Calu3 (cell line): ENCODE data around the gene LCN10. TPM values are rescaled to one million over a fixed set of nuclear protein-coding genes. Genes with fewer than 3 reads are reported as not detected.
A peak's percentile ranks its signal among the peaks of the same experiment; 100 is the strongest.

Source experiments
- BruUV-seq: library from RNA; stranded (reverse); fragments of 400-500 nt; replicated peaks from 2 replicates; lab custom pipeline; 2021; lab: Mats Ljungman, UMichigan
- CTCF ChIA-PET: fragments of 300-600 bp; sonication (Branson Sonifier 250); formaldehyde crosslinking; loops from one replicate; lab custom pipeline; 2022; ENCODE audit warnings: antibody characterized with exemption; lab: Charles Lee
- DNase-seq: peaks from one replicate; pipeline ENCODE4 v3.0.0; 2022
- H3K27ac Mint-ChIP-seq: one replicate; pipeline ENCODE4 v1.8.0; 2022; ENCODE audit warnings: mixed read lengths; ENCODE audit not compliant: unreplicated experiment
- H3K27me3 Mint-ChIP-seq: one replicate; pipeline ENCODE4 v1.8.0; 2022; ENCODE audit warnings: mixed read lengths; ENCODE audit not compliant: unreplicated experiment
- H3K36me3 Mint-ChIP-seq: one replicate; pipeline ENCODE4 v1.8.0; 2022; ENCODE audit warnings: mild to moderate bottlenecking, moderate library complexity, mixed read lengths; ENCODE audit not compliant: insufficient read depth, unreplicated experiment
- H3K4me1 Mint-ChIP-seq: one replicate; pipeline ENCODE4 v1.8.0; 2022; ENCODE audit warnings: mild to moderate bottlenecking, low read depth, mixed read lengths; ENCODE audit not compliant: unreplicated experiment
- H3K4me3 Mint-ChIP-seq: one replicate; pipeline ENCODE4 v1.8.0; 2022; ENCODE audit warnings: mild to moderate bottlenecking, low read depth, moderate library complexity, mixed read lengths; ENCODE audit not compliant: unreplicated experiment
- H3K9me3 Mint-ChIP-seq: one replicate; pipeline ENCODE4 v1.8.0; 2022; ENCODE audit warnings: low read depth, mixed read lengths; ENCODE audit not compliant: unreplicated experiment
- intact Hi-C: fragments of 100-400 bp; cut with micrococcal nuclease; formaldehyde crosslinking; loops from one replicate; pipeline ENCODE4 v1.10.0; 2022; ENCODE audit not compliant: unreplicated experiment
- total RNA-seq: library from RNA; stranded (reverse); gene quantifications from 2 replicates; pipeline ENCODE4 v1.2.3, GENCODE V29; 2022
- TF ChIP-seq, protein P1 (sequence below): fragments of 200-600 bp; IDR thresholded peaks from one replicate; pipeline ENCODE4 v1.8.0; 2022; ENCODE audit warnings: antibody characterized with exemption; ENCODE audit not compliant: unreplicated experiment

The LCN10 gene
- total RNA-seq, 1 experiment from 2014 or later: 0.33 TPM

DNA sequence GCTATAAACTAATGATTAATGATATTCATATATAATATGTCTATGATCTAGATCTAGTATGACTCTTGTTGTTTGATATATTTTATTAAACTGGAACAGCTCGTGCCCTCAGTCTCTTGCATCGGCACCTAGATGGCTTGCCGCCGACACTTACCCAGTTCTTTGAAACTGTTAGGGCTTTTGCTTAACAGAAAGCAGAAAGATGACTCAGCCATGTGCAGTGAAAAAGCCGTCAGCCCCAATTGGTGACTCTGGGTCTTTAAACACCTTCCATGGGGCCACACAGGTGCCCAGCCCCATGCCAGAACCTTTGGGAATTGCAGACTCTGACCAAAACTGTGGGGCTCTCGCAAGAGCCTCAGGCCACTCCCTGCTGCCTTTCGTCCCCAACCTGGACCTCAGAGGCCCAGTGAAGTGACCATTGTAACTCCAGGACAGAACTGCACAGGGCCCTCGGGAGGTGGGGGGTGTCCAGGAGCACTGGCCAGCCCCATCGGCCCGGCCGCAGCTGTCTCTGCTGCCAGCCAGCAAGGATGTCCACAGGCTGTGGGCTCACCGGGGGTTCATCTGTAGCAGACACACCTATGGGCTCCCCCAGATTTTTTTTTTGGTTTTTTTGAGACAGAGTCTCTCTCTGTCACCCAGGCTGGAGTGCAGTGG lies 7.8 kb downstream of the LCN10 start:
- Mint-ChIP-seq H3K27me3 (peaks cover 30% of the 10 kb centered on the region), H3K27ac (no peak overlapping the region), H3K36me3 (peaks cover 6% of the 10 kb centered on the region), H3K9me3 (no peaks in the 10 kb centered on the region), H3K4me1 (no peaks in the 10 kb centered on the region), H3K4me3 (no peak overlapping the region)
- DNase-seq: no peak
- intact Hi-C loops: no loop called here
- TF ChIP-seq, protein P1, sequence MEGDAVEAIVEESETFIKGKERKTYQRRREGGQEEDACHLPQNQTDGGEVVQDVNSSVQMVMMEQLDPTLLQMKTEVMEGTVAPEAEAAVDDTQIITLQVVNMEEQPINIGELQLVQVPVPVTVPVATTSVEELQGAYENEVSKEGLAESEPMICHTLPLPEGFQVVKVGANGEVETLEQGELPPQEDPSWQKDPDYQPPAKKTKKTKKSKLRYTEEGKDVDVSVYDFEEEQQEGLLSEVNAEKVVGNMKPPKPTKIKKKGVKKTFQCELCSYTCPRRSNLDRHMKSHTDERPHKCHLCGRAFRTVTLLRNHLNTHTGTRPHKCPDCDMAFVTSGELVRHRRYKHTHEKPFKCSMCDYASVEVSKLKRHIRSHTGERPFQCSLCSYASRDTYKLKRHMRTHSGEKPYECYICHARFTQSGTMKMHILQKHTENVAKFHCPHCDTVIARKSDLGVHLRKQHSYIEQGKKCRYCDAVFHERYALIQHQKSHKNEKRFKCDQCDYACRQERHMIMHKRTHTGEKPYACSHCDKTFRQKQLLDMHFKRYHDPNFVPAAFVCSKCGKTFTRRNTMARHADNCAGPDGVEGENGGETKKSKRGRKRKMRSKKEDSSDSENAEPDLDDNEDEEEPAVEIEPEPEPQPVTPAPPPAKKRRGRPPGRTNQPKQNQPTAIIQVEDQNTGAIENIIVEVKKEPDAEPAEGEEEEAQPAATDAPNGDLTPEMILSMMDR: no peak
- BruUV-seq: no TSS peak
- CTCF ChIA-PET: no interaction called here

DNA sequence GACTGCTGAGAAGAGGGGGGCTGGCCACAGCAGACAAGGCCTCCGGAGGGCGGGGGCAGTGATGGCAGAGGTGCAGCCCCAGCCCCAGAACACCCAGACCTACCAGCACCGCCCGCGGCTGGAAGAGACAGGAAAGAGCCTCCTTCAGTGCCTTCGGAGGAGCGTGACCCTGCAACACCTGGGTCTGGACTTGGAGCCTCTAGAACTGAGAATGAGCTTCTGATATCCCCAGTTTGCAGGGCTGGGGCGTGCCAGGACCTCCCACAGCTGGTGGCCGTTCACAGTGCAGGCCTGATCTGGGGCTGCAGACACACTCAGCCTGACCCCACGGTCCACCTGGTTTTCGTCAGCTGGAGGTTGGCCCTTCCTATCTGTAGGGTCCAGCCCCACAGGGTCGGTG lies 9.1 kb downstream of the LCN10 start:
- no peaks in the 10 kb centered on the region for H3K9me3 Mint-ChIP-seq
- intact Hi-C loops: no loop called here
- no peaks in the 10 kb centered on the region for H3K4me1 Mint-ChIP-seq
- H3K27ac Mint-ChIP-seq: no peak overlapping the region
- H3K4me3 Mint-ChIP-seq: no peak overlapping the region
- peaks cover 8% of the 10 kb centered on the region for H3K36me3 Mint-ChIP-seq
- no peak for DNase-seq
- no TSS peak for BruUV-seq
- H3K27me3 Mint-ChIP-seq: peaks cover 16% of the 10 kb centered on the region
- TF ChIP-seq, protein P1: no peak
- CTCF ChIA-PET: no interaction called here

DNA sequence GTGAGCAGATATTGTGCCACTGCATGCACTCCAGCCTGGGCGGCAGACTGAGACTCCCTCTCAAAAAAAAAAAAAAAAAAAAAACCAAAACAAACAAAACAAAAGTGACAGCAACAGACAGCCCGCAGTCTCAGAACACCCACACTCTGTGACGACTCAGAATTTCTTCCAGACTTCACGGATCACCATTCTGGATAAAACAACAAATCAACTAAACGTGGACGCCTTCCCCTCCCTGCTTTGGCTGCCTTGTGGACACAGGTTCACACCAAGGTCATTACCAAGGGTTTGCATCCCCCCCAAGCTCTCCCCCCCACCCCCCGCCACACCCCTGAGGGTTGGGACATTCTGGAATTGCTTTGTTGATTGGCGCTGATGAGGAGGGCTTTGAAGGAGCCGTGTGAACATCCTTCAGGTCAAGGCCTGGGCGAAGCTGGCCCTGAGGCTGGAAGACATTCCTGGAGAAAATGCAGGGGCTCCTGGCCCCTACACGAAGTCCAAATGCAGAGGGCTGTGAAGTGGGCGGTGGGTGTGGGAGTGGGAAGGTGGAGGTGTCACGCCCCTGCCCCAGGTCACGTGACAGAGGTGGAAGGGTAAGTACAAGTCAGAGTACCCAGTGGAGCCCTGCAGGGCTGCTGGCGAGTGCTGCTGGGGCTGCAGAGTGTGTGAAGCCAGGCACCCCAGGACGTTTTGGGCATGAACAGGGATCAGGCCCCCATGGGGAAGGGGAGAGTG lies 10.1 kb downstream of the LCN10 start:
- Mint-ChIP-seq H3K4me3 (no peak overlapping the region), H3K9me3 (no peaks in the 10 kb centered on the region), H3K36me3 (peaks cover 18% of the 10 kb centered on the region), H3K27ac (no peak overlapping the region), H3K27me3 (peaks cover 9% of the 10 kb centered on the region), H3K4me1 (no peaks in the 10 kb centered on the region)
- intact Hi-C loops: no loop called here
- DNase-seq: no peak
- BruUV-seq: no TSS peak
- TF ChIP-seq, protein P1: no peak
- CTCF ChIA-PET: no interaction called here

DNA sequence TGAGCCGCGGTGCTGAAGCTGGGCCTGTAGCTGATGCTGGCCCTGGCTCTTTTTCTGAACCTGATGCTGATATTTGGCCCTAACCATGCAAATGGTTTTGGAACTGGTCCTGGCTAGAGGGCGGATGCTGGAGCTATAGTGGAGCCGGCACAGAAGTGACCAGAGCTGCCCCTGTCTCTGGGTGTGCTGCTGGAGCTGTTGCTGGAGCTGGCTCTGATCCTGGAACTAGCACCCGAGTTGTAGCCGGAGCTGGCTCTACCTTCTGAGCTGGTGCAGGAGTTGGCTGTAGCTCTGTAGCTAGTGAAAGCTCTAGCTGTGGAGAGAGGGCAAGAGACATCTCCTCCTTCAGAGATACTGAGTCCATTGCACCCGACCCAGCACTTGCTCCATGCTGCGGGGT lies 12.8 kb downstream of the LCN10 start:
- Mint-ChIP-seq H3K36me3 (peaks cover 41% of the 10 kb centered on the region), H3K27me3 (no peaks in the 10 kb centered on the region), H3K4me3 (no peak overlapping the region), H3K9me3 (no peaks in the 10 kb centered on the region), H3K4me1 (peaks cover 10% of the 10 kb centered on the region), H3K27ac (no peak overlapping the region)
- TSS peak; percentile 13 for BruUV-seq
- TF ChIP-seq, protein P1: no peak
- intact Hi-C loops: no loop called here
- DNase-seq: no peak
- CTCF ChIA-PET: no interaction called here
